Suprapubic skin (tissue), 4 donors: ENCODE measurements around the gene C6orf52. TPM values are rescaled to one million over a fixed set of nuclear protein-coding genes. Genes with fewer than 3 reads are reported as not detected.
A peak's percentile ranks its signal among the peaks of the same experiment; 100 is the strongest.
"Not testable (repeated sequence)": the region's sequence is repeated elsewhere in the genome, so short reads cannot be mapped to it uniquely, and the experiment has no call there.

Experiments used
- DNase-seq, 2 donors: peaks; one replicate each; pipeline ENCODE4 v3.0.0-alpha.2; 2019; ENCODE audit warnings: low spot score in 2 of 2
- H3K27ac ChIP-seq: fragments of 200-600 bp; sonication (generic); one replicate; pipeline ENCODE4 v1.5.1; 2019
- H3K27me3 ChIP-seq: fragments of 200-600 bp; sonication (generic); one replicate; pipeline ENCODE4 v1.5.1; 2019
- H3K36me3 ChIP-seq: fragments of 200-600 bp; sonication (generic); one replicate; pipeline ENCODE4 v1.5.1; 2019
- H3K4me1 ChIP-seq: fragments of 200-600 bp; sonication (generic); one replicate; pipeline ENCODE4 v1.5.1; 2019
- H3K4me3 ChIP-seq: fragments of 200-600 bp; sonication (generic); one replicate; pipeline ENCODE4 v1.5.1; 2019; ENCODE audit warnings: mild to moderate bottlenecking
- H3K9me3 ChIP-seq: fragments of 200-600 bp; sonication (generic); one replicate; pipeline ENCODE4 v1.5.1; 2019
- CTCF ChIP-seq, 2 donors: fragments of 200-600 bp in 1 of 2; fragments of 450-650 bp in 1 of 2; sonication (generic) in 1 of 2; IDR thresholded peaks; one replicate each; pipeline ENCODE4 v1.5.1; 2016 to 2019; ENCODE audit warnings: antibody characterized with exemption in 2 of 2, mild to moderate bottlenecking in 1 of 2, moderate library complexity in 1 of 2
- EP300 ChIP-seq: sonication (generic); formaldehyde crosslinking; IDR thresholded peaks from one replicate; pipeline ENCODE4 v1.6.1; 2017; ENCODE audit warnings: antibody characterized with exemption
- POLR2A ChIP-seq, 2 donors: fragments of 450-650 bp; IDR thresholded peaks; one replicate each; pipeline ENCODE4 v1.6.1; 2017; ENCODE audit warnings: antibody characterized with exemption in 2 of 2, mild to moderate bottlenecking in 2 of 2, moderate library complexity in 2 of 2
- POLR2AphosphoS5 ChIP-seq, 3 donors: sonication (generic); formaldehyde crosslinking; IDR thresholded peaks; one replicate each; pipeline ENCODE4 v1.6.1; 2017; ENCODE audit warnings: antibody characterized with exemption in 3 of 3
- WGBS: methylation state at CpG from one replicate; pipeline ENCODE4 v1.1.5; 2018; 5-methylcytosine and 5-hydroxymethylcytosine counted together
- total RNA-seq, 4 donors: library from RNA; depleted of rRNA; stranded (reverse); fragments of >200 nt; gene quantifications; one replicate each; pipeline ENCODE4 v1.1.0, GENCODE V29; 2016

C6orf52 gene
- total RNA-seq, 4 donors from 2014 or later: not detected

GRCh38 chr6:10723567-10723881 is 29.1 kb upstream of the C6orf52 start:
- Histone ChIP-seq H3K27me3 (no peaks in the 10 kb centered on the region), H3K4me1 (peaks cover 44% of the 10 kb centered on the region), H3K9me3 (no peaks in the 10 kb centered on the region), H3K4me3 (peak overlapping the region; percentile 67), H3K27ac (peak overlapping the region; percentile 85), H3K36me3 (peaks cover 32% of the 10 kb centered on the region)
- WGBS: 21% methylated on average over 7 of the region's 7 CpGs
- DNase-seq: no peak
- TF ChIP-seq CTCF (IDR thresholded peaks at IDR 0.05) (no peak), POLR2A (IDR thresholded peaks at IDR 0.05) (no peak), POLR2AphosphoS5 (IDR thresholded peaks at IDR 0.05) (no peak), EP300 (no peak)

GRCh38 chr6:10722820-10723566 is 28.6 kb upstream of the C6orf52 start, which contains the start of gene TMEM14C:
Gene TMEM14C (plus strand): TSS chr6:10723070. CDS start chr6:10724614, 1,544 bp downstream.
- peaks cover 44% of the 10 kb centered on the region for H3K4me1 ChIP-seq
- H3K27ac ChIP-seq: peak within 1 kb of the TSS; percentile 85
- peak within 1 kb of the TSS; percentile 67 for H3K4me3 ChIP-seq
- WGBS: under 1% methylated on average over 53 of the region's 55 CpGs
- H3K36me3 ChIP-seq: peaks cover 26% of the 10 kb centered on the region
- no peaks in the 10 kb centered on the region for H3K9me3 ChIP-seq
- peak; percentile 99 for DNase-seq
- no peaks in the 10 kb centered on the region for H3K27me3 ChIP-seq
- TF ChIP-seq EP300: no peak
- TF ChIP-seq POLR2AphosphoS5 (IDR thresholded peaks at IDR 0.05): peak; percentile 2 to 63 (median 57)
- TF ChIP-seq POLR2A (IDR thresholded peaks at IDR 0.05): peak in 1 of 2 donors; percentile 71

DNA sequence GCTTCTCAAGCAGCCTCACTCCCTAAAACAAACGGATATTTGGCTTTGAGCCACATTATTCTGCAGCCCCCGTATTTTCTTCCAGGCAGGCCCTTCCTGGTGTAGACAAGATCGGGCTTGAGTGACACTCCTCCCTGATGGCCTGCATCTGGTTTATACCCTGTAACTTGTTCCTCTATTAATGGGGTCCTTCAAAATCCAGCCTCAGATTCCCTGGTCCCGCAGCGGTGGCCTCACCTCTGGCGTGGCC is 28.1 kb upstream of the C6orf52 start:
- no peaks in the 10 kb centered on the region for H3K9me3 ChIP-seq
- peaks cover 44% of the 10 kb centered on the region for H3K4me1 ChIP-seq
- H3K27ac ChIP-seq: peak overlapping the region; percentile 85
- no peak for DNase-seq
- peaks cover 22% of the 10 kb centered on the region for H3K36me3 ChIP-seq
- H3K27me3 ChIP-seq: no peaks in the 10 kb centered on the region
- peak overlapping the region; percentile 67 for H3K4me3 ChIP-seq
- WGBS: 0% methylated on average over 6 of the region's 6 CpGs
- TF ChIP-seq POLR2AphosphoS5 (IDR thresholded peaks at IDR 0.05) (no peak), EP300 (no peak), CTCF (IDR thresholded peaks at IDR 0.05) (no peak)

DNA sequence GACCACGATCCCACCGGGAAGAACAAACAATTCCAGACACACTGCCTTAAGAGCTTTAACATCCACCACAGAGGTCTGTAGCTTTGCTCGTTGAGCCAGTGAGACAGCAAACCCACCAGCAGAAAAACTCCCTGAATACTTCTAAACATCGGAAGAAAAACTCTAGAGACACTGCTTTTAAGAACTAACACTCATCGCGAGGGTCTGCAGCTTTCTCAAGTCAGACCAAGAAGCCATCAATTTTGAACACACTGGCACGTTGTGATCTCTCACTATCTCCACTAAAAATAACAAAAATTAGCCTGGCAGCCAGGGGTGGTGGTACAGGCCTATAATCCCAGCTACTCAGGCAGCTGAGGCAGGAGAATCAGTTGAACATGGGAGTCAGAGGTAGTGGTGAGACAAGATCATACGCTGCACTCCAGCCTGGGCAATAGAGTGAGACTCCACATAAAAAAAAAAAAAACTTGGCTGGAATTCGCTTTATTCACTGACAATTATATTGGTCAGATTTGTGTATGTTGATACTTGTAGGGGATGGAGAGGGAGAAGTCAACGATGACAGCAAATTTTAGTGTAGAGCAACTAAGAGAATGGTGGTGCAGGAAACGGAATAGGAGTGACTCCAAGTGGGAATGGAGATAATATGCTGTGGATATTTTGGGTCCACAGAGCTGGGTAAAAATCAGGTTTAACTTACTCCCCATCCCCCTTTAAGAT is 27.6 kb upstream of the C6orf52 start:
- H3K27ac ChIP-seq: peak overlapping the region; percentile 85
- peaks cover 44% of the 10 kb centered on the region for H3K4me1 ChIP-seq
- TF ChIP-seq POLR2A (IDR thresholded peaks at IDR 0.05) (no peak), EP300 (no peak), CTCF (IDR thresholded peaks at IDR 0.05) (no peak), POLR2AphosphoS5 (IDR thresholded peaks at IDR 0.05) (no peak)
- H3K9me3 ChIP-seq: no peaks in the 10 kb centered on the region
- H3K27me3 ChIP-seq: no peaks in the 10 kb centered on the region
- WGBS: 73% methylated on average over 11 of the region's 11 CpGs
- peak overlapping the region; percentile 67 for H3K4me3 ChIP-seq
- DNase-seq: no peak
- peaks cover 18% of the 10 kb centered on the region for H3K36me3 ChIP-seq

- H3K4me1 ChIP-seq: peaks cover 41% of the 10 kb centered on the region
- H3K27ac ChIP-seq: peak overlapping the region; percentile 93
- peak overlapping the region; percentile 64 for H3K4me3 ChIP-seq
- WGBS: 87% methylated on average over 17 of the region's 17 CpGs
- not testable (repeated sequence) for H3K27me3 ChIP-seq, DNase-seq, H3K9me3 ChIP-seq, H3K36me3 ChIP-seq
Observed at GRCh38 chr6:10720960-10721849, 26.8 kb upstream of the C6orf52 start.
